K562 (cell line): ENCODE measurements around the gene NDUFB7. TPM values are rescaled to one million over a fixed set of nuclear protein-coding genes. Genes with fewer than 3 reads are reported as not detected.

Experiments
- ARID1B ChIP-seq: fragments of 450-650 bp; IDR thresholded peaks from 2 replicates; pipeline ENCODE4 v1.6.1; 2016; ENCODE audit warnings: antibody characterized with exemption, mild to moderate bottlenecking, inconsistent platforms
- BCOR ChIP-seq: fragments of 450-650 bp; IDR thresholded peaks from 2 replicates; pipeline ENCODE4 v1.6.1; 2016
- CREB1 ChIP-seq, 2 experiments: sonication (generic) in 1 of 2; formaldehyde crosslinking in 1 of 2; IDR thresholded peaks; 2 replicates each; pipeline versions ENCODE4 v1.6.1 to v1.8.0; 2012 to 2022; ENCODE audit warnings: inconsistent platforms in 1 of 2, mild to moderate bottlenecking in 1 of 2, missing genetic modification reagents in 1 of 2, moderate library complexity in 1 of 2
- ESRRA ChIP-seq: fragments of 450-650 bp; IDR thresholded peaks from 2 replicates; pipeline ENCODE4 v1.6.1; 2014; ENCODE audit warnings: low read depth, mild to moderate bottlenecking, moderate library complexity, borderline replicate concordance
- FOXK1 ChIP-seq: sonication (generic); formaldehyde crosslinking; IDR thresholded peaks from 2 replicates; pipeline ENCODE4 v1.8.0; 2022; ENCODE audit warnings: missing genetic modification reagents, mild to moderate bottlenecking, borderline replicate concordance
- HDAC2 ChIP-seq: fragments of 450-650 bp; IDR thresholded peaks from 2 replicates; pipeline ENCODE4 v1.6.1; 2016; ENCODE audit warnings: mild to moderate bottlenecking
- HMGN3 ChIP-seq: IDR thresholded peaks from 2 replicates; pipeline ENCODE4 v1.6.1; 2011; ENCODE audit warnings: borderline replicate concordance, low read depth, mild to moderate bottlenecking, mixed read lengths, low read length; ENCODE audit not compliant: insufficient read length; ENCODE audit errors: extremely low read depth
- MAX ChIP-seq: sonication (generic); formaldehyde crosslinking; IDR thresholded peaks from 2 replicates; pipeline ENCODE4 v1.9.0; 2022; ENCODE audit warnings: mild to moderate bottlenecking, missing genetic modification reagents
- MEF2A ChIP-seq: IDR thresholded peaks from 2 replicates; pipeline ENCODE4 v1.6.1; 2011; ENCODE audit warnings: low read depth, mild to moderate bottlenecking, low read length, moderate library complexity; ENCODE audit not compliant: control insufficient read depth
- MEIS2 ChIP-seq: fragments of 450-650 bp; IDR thresholded peaks from 2 replicates; pipeline ENCODE4 v1.6.1; 2014; ENCODE audit warnings: mild to moderate bottlenecking; ENCODE audit not compliant: partially characterized antibody
- NR2C2 ChIP-seq, 2 experiments: fragments of 200-800 bp in 1 of 2; sonication (Bioruptor generic) in 1 of 2; sonication (generic) in 1 of 2; formaldehyde crosslinking in 1 of 2; IDR thresholded peaks; 2 replicates each; pipeline versions ENCODE4 v1.6.1 to v1.8.0; 2016 to 2022; ENCODE audit warnings: mild to moderate bottlenecking in 1 of 2, missing compliant biosample characterization in 1 of 2, missing genetic modification characterization in 1 of 2, missing genetic modification reagents in 1 of 2
- NRF1 ChIP-seq, 2 experiments: fragments of 450-650 bp; IDR thresholded peaks in 1 of 2; conservative IDR thresholded peaks in 1 of 2; 2 replicates each; pipeline ENCODE4 v1.6.1; 2014; ENCODE audit warnings: mild to moderate bottlenecking in 2 of 2
- PML ChIP-seq: IDR thresholded peaks from 2 replicates; pipeline ENCODE4 v1.6.1; 2012; ENCODE audit warnings: low read length, inconsistent platforms
- POLR2G ChIP-seq: fragments of 200-400 bp; formaldehyde crosslinking; IDR thresholded peaks from 2 replicates; pipeline ENCODE4 v1.6.1; 2017; ENCODE audit warnings: low read depth, mild to moderate bottlenecking, antibody characterized with exemption, low read length, moderate library complexity
- SIN3A ChIP-seq, 2 experiments: fragments of 150-350 bp in 1 of 2; IDR thresholded peaks; 2 replicates each; pipeline ENCODE4 v1.6.1; 2011 to 2016; ENCODE audit warnings: borderline replicate concordance in 2 of 2, low read depth in 2 of 2, low read length in 2 of 2, mild to moderate bottlenecking in 2 of 2, moderate library complexity in 2 of 2; ENCODE audit not compliant: control insufficient read depth in 1 of 2
- SIX5 ChIP-seq, 2 experiments: IDR thresholded peaks; 2 replicates each; pipeline ENCODE4 v1.6.1; 2011; ENCODE audit warnings: low read length in 2 of 2, borderline replicate concordance in 1 of 2, low read depth in 1 of 2, mild to moderate bottlenecking in 1 of 2, moderate library complexity in 1 of 2; ENCODE audit not compliant: insufficient read depth in 1 of 2
- SNIP1 ChIP-seq: fragments of 450-650 bp; IDR thresholded peaks from 2 replicates; pipeline ENCODE4 v1.7.1; 2017; ENCODE audit warnings: low read depth, mild to moderate bottlenecking
- TCF7L2 ChIP-seq: fragments of 150-350 bp; IDR thresholded peaks from 2 replicates; pipeline ENCODE4 v1.6.1; 2016; ENCODE audit warnings: low read depth, mild to moderate bottlenecking, low read length, moderate library complexity
- UBTF ChIP-seq, 2 experiments: IDR thresholded peaks; 2 replicates each; pipeline ENCODE4 v1.6.1; 2012; ENCODE audit warnings: improper control_type of control experiment in 2 of 2, low read depth in 2 of 2, low read length in 2 of 2, borderline replicate concordance in 1 of 2
- ZC3H8 ChIP-seq: fragments of 450-650 bp; IDR thresholded peaks from 2 replicates; pipeline ENCODE4 v1.6.1; 2017
- ZNF24 ChIP-seq: fragments of 450-650 bp; IDR thresholded peaks from 2 replicates; pipeline ENCODE4 v1.6.1; 2016
- ZNF41 ChIP-seq: fragments of 250-450 bp; sonication (Bioruptor Pico); conservative IDR thresholded peaks from 2 replicates; pipeline ENCODE4 v1.4.0; 2020; ENCODE audit warnings: mild to moderate bottlenecking
- ZNF561 ChIP-seq: fragments of 450-650 bp; formaldehyde crosslinking; conservative IDR thresholded peaks from 2 replicates; pipeline ENCODE4 v1.4.0; 2020; ENCODE audit warnings: mild to moderate bottlenecking, moderate library complexity
- ZNF589 ChIP-seq: fragments of 200-800 bp; sonication (Bioruptor generic); IDR thresholded peaks from 2 replicates; pipeline ENCODE4 v1.6.1; 2016; ENCODE audit warnings: low read depth, missing genetic modification characterization, missing compliant biosample characterization
- ZNF75A ChIP-seq: fragments of 450-650 bp; formaldehyde crosslinking; IDR thresholded peaks from 2 replicates; pipeline ENCODE4 v1.4.0; 2020; ENCODE audit warnings: mild to moderate bottlenecking
- polyA plus RNA-seq, 8 experiments: library from polyadenylated mRNA; depleted of rRNA in 4 of 8; stranded (reverse) in 5 of 8; unstranded in 3 of 8; fragments of >200 nt; fragmentation: Nextera tagmentation in 2 of 8; fragmentation: Illumina TruSeq in 1 of 8; extraction: Ambion mirVana in 2 of 8; extraction: Trizol in 1 of 8; gene quantifications; 2 replicates each; pipeline versions ENCODE4 v1.2.1 to v1.2.3, GENCODE V29; 2011 to 2014; ENCODE audit warnings: inconsistent platforms in 1 of 8, missing spikeins in 1 of 8
- total RNA-seq, 7 experiments: library from RNA; depleted of rRNA in 6 of 7; stranded (reverse); fragments of >200 nt in 6 of 7; fragmentation: Illumina TruSeq in 2 of 7; extraction: Trizol in 2 of 7; gene quantifications; 2 replicates each; pipeline versions ENCODE4 v1.2.1 to v1.2.3, GENCODE V29; 2011 to 2021; ENCODE audit warnings: low replicate concordance in 1 of 7

Gene NDUFB7
- total and polyA plus RNA-seq, 9 of the 15 experiments (the other 6 are each of a cell fraction or from before 2014, with no cell fraction given): 14.9 to 842 (median 137) TPM

GRCh38 chr19:14571695-14572490 lies at the start of gene NDUFB7 (continued):
- TF ChIP-seq NR2C2 (CRISPR knock-in tag; IDR thresholded peaks at IDR 0.05) (peak; percentile 100), NR2C2 (tag; IDR thresholded peaks at IDR 0.05) (peak; percentile 100), ZNF24 (peak; percentile 43; the same call in 1 of the 2 replicates), SIN3A (IDR thresholded peaks at IDR 0.05; ENCODE audit: borderline replicate concordance in 2 of 2, control insufficient read depth in 1 of 2, low read depth in 2 of 2, low read length in 2 of 2) (peak in 1 of 2 experiments; percentile 92; a peak in 2 of 4 replicates), PML (peak; percentile 79; the same call in 1 of the 2 replicates), SIX5 (IDR thresholded peaks at IDR 0.05; ENCODE audit: borderline replicate concordance in 1 of 2, insufficient read depth in 1 of 2, low read depth in 1 of 2, low read length in 2 of 2) (peak; percentile 28 to 40; a peak in 2 of 4 replicates), ESRRA (peak; percentile 97), ZNF75A (CRISPR knock-in tag) (no peak), ZNF561 (CRISPR knock-in tag) (no peak), POLR2G (peak; percentile 84), CREB1 (IDR thresholded peaks at IDR 0.05) (0 out of 2 replicates have a peak, but pooled peaks have one; percentile 32), CREB1 (CRISPR knock-in tag; IDR thresholded peaks at IDR 0.05) (peak; percentile 76; the same call in 1 of the 2 replicates), MAX (CRISPR knock-in tag) (peak; percentile 91; the same call in 1 of the 2 replicates), FOXK1 (CRISPR knock-in tag) (0 out of 2 replicates have a peak, but pooled peaks have one; percentile 83), ZNF589 (no peak), ARID1B (0 out of 2 replicates have a peak, but pooled peaks have one; percentile 46), MEIS2 (peak; percentile 74), BCOR (peak; percentile 73), ZC3H8 (0 out of 2 replicates have a peak, but pooled peaks have one; percentile 62), MEF2A (peak; percentile 61), UBTF (IDR thresholded peaks at IDR 0.05; ENCODE audit: borderline replicate concordance in 1 of 2, low read depth in 2 of 2, low read length in 2 of 2) (peak; percentile 57 to 80; a peak in 1 of 4 replicates), HMGN3 (peak; percentile 66), HDAC2 (peak; percentile 69; the same call in 1 of the 2 replicates), NRF1 (conservative IDR thresholded peaks at IDR 0.05 in 1 of 2, IDR thresholded peaks at IDR 0.05 in 1 of 2) (peak; percentile 97 to 98), ZNF41 (no peak), TCF7L2 (no peak), SNIP1 (peak; percentile 96)
